MM.1S (cell line): ENCODE results near the gene FBXO40.

Source experiments
- DNase-seq: peaks from one replicate; pipeline ENCODE4 v3.0.0-alpha.2; 2015
- H2AFZ ChIP-seq: fragments of 300-600 bp; sonication (generic); 2 replicates; pipeline ENCODE4 v1.6.0; 2016; ENCODE audit warnings: antibody characterized with exemption, low read length
- H3F3A ChIP-seq: fragments of 300-600 bp; sonication (generic); 2 replicates; pipeline ENCODE4 v1.6.1; 2016; ENCODE audit warnings: mild to moderate bottlenecking, antibody characterized with exemption, low read length, moderate library complexity, mixed read lengths; ENCODE audit not compliant: insufficient read depth
- H3K27ac ChIP-seq: fragments of 300-600 bp; sonication (generic); 2 replicates; pipeline ENCODE4 v1.5.1; 2016; ENCODE audit warnings: mild to moderate bottlenecking, low read length
- H3K27me3 ChIP-seq: fragments of 300-600 bp; sonication (generic); replicated peaks from 2 replicates; pipeline ENCODE4 v1.6.0; 2016; ENCODE audit warnings: low read length; ENCODE audit not compliant: insufficient read depth
- H3K36me3 ChIP-seq: fragments of 300-600 bp; sonication (generic); replicated peaks from 2 replicates; pipeline ENCODE4 v1.6.1; 2016; ENCODE audit warnings: mild to moderate bottlenecking, low read length, mixed read lengths; ENCODE audit not compliant: insufficient read depth
- H3K4me1 ChIP-seq: fragments of 300-600 bp; sonication (generic); 2 replicates; pipeline ENCODE4 v1.6.1; 2016; ENCODE audit warnings: low read length, mixed read lengths
- H3K4me2 ChIP-seq: fragments of 300-600 bp; sonication (generic); 2 replicates; pipeline ENCODE4 v1.6.0; 2016; ENCODE audit warnings: low read depth, low read length
- H3K4me3 ChIP-seq: fragments of 300-600 bp; sonication (generic); 2 replicates; pipeline ENCODE4 v1.5.1; 2016; ENCODE audit warnings: low read length, mixed read lengths
- H3K79me2 ChIP-seq: fragments of 300-600 bp; sonication (generic); 2 replicates; pipeline ENCODE4 v1.6.1; 2016; ENCODE audit warnings: mixed run types, low read length, mixed read lengths
- H3K9ac ChIP-seq: fragments of 300-600 bp; sonication (generic); 2 replicates; pipeline ENCODE4 v1.6.1; 2016; ENCODE audit warnings: low read length, mixed read lengths
- H3K9me2 ChIP-seq: fragments of 300-600 bp; sonication (generic); replicated peaks from 2 replicates; pipeline ENCODE4 v1.6.1; 2016; ENCODE audit warnings: mild to moderate bottlenecking, low read length, mixed read lengths; ENCODE audit not compliant: insufficient read depth
- H3K9me3 ChIP-seq: fragments of 300-600 bp; sonication (generic); replicated peaks from 2 replicates; pipeline ENCODE4 v1.6.1; 2016; ENCODE audit warnings: mild to moderate bottlenecking, low read length, mixed read lengths; ENCODE audit not compliant: insufficient read depth
- H4K20me1 ChIP-seq: fragments of 300-600 bp; sonication (generic); 2 replicates; pipeline ENCODE4 v1.6.1; 2016; ENCODE audit warnings: mild to moderate bottlenecking, low read length, moderate library complexity, mixed read lengths; ENCODE audit not compliant: insufficient read depth
- CTCF ChIP-seq: fragments of 300-600 bp; sonication (generic); IDR thresholded peaks from 2 replicates; pipeline ENCODE4 v1.5.1; 2016; ENCODE audit warnings: antibody characterized with exemption, low read length, mixed read lengths
- EZH2 ChIP-seq: fragments of 300-600 bp; sonication (generic); optimal IDR thresholded peaks from 2 replicates; pipeline ENCODE3; 2017; ENCODE audit warnings: low read depth, mild to moderate bottlenecking, antibody characterized with exemption, low read length, mixed read lengths
- EZH2phosphoT487 ChIP-seq: fragments of 300-600 bp; sonication (generic); IDR thresholded peaks from 2 replicates; pipeline ENCODE4 v1.6.1; 2018; ENCODE audit warnings: antibody characterized with exemption, low read length

Gene FBXO40

GRCh38 chr3:121660356-121661171, 67.4 kb downstream of the FBXO40 start, which contains the start of gene HCLS1:
HCLS1 (minus strand) TSS chr3:121660903; CDS start chr3:121658347, 2,556 bp downstream.
- H3K36me3 ChIP-seq: peaks cover 11% of the 10 kb centered on the region; the same call in 1 of the 2 replicates
- H4K20me1 ChIP-seq: no peaks in the 10 kb centered on the region
- H3K27ac ChIP-seq: peak within 1 kb of the TSS; percentile 95
- peaks cover 48% of the 10 kb centered on the region for H3K79me2 ChIP-seq
- H3K4me2 ChIP-seq: peak within 1 kb of the TSS; percentile 83
- peak; percentile 88 for DNase-seq
- H3K9ac ChIP-seq: peak within 1 kb of the TSS; percentile 92
- TF ChIP-seq CTCF (0 out of 2 replicates have a peak, but pooled peaks have one; percentile 5), EZH2phosphoT487 (no peak)
- peaks cover 49% of the 10 kb centered on the region for H3K4me1 ChIP-seq
- H3K9me2 ChIP-seq: no peaks in the 10 kb centered on the region
- H2AFZ ChIP-seq: peak within 1 kb of the TSS; percentile 55
- H3F3A ChIP-seq: peaks cover 35% of the 10 kb centered on the region
- H3K9me3 ChIP-seq: no peaks in the 10 kb centered on the region
- no peaks in the 10 kb centered on the region for H3K27me3 ChIP-seq
- peak within 1 kb of the TSS; percentile 74 for H3K4me3 ChIP-seq

- Histone ChIP-seq H3K4me2 (peak overlapping the region; percentile 83), H3K36me3 (peaks cover 7% of the 10 kb centered on the region; the same call in 1 of the 2 replicates), H3K79me2 (peaks cover 42% of the 10 kb centered on the region), H3F3A (peaks cover 31% of the 10 kb centered on the region), H2AFZ (peak overlapping the region; percentile 55), H4K20me1 (no peaks in the 10 kb centered on the region), H3K27ac (peak overlapping the region; percentile 95), H3K9ac (peak overlapping the region; percentile 92), H3K9me2 (no peaks in the 10 kb centered on the region), H3K4me3 (peak overlapping the region; percentile 74), H3K4me1 (peaks cover 43% of the 10 kb centered on the region), H3K27me3 (no peaks in the 10 kb centered on the region), H3K9me3 (no peaks in the 10 kb centered on the region)
- peak; percentile 94 for DNase-seq
- no peak for TF ChIP-seq EZH2
- TF ChIP-seq CTCF: no peak
- TF ChIP-seq EZH2phosphoT487: no peak
Observed at GRCh38 chr3:121661376-121661775, 68.2 kb downstream of the FBXO40 start.

GRCh38 chr3:121662742-121663141, 69.6 kb downstream of the FBXO40 start:
- H3K9ac ChIP-seq: no peak overlapping the region
- H2AFZ ChIP-seq: no peak overlapping the region
- peaks cover 8% of the 10 kb centered on the region; the same call in 1 of the 2 replicates for H3K36me3 ChIP-seq
- no peaks in the 10 kb centered on the region for H3K9me3 ChIP-seq
- peaks cover 26% of the 10 kb centered on the region for H3F3A ChIP-seq
- DNase-seq: no peak
- H3K27ac ChIP-seq: no peak overlapping the region
- H3K9me2 ChIP-seq: no peaks in the 10 kb centered on the region
- H4K20me1 ChIP-seq: no peaks in the 10 kb centered on the region
- H3K4me2 ChIP-seq: no peak overlapping the region
- no peaks in the 10 kb centered on the region for H3K27me3 ChIP-seq
- no peak overlapping the region for H3K4me3 ChIP-seq
- peaks cover 28% of the 10 kb centered on the region for H3K79me2 ChIP-seq
- TF ChIP-seq CTCF: no peak
- TF ChIP-seq EZH2: no peak
- no peak for TF ChIP-seq EZH2phosphoT487
- peaks cover 33% of the 10 kb centered on the region for H3K4me1 ChIP-seq
